Hepatocyte (in vitro differentiated cells): ENCODE results near the gene SARDH. TPM values are rescaled to one million over a fixed set of nuclear protein-coding genes. Genes with fewer than 3 reads are reported as not detected.

Source experiments
- DNase-seq: peaks from one replicate; pipeline ENCODE4 v3.0.0-alpha.2; 2016; ENCODE audit warnings: low spot score
- H2AFZ ChIP-seq: fragments of 200-600 bp; sonication (generic); 2 replicates; pipeline ENCODE4 v1.6.0; 2016; ENCODE audit warnings: antibody characterized with exemption, mild to moderate bottlenecking
- H3K27ac ChIP-seq: fragments of 200-600 bp; sonication (generic); 2 replicates; pipeline ENCODE4 v1.5.1; 2016; ENCODE audit warnings: mild to moderate bottlenecking
- H3K27me3 ChIP-seq: fragments of 200-600 bp; sonication (generic); 2 replicates; pipeline ENCODE4 v1.6.1; 2016
- H3K36me3 ChIP-seq: fragments of 200-600 bp; sonication (generic); replicated peaks from 2 replicates; pipeline ENCODE4 v1.5.1; 2016; ENCODE audit warnings: low read depth; ENCODE audit not compliant: insufficient read depth
- H3K4me1 ChIP-seq: fragments of 200-600 bp; sonication (generic); 2 replicates; pipeline ENCODE4 v1.5.1; 2016; ENCODE audit warnings: mild to moderate bottlenecking, moderate library complexity; ENCODE audit not compliant: insufficient read depth
- H3K4me2 ChIP-seq: fragments of 200-600 bp; sonication (generic); 2 replicates; pipeline ENCODE4 v1.6.0; 2016
- H3K4me3 ChIP-seq: fragments of 200-600 bp; sonication (generic); 2 replicates; pipeline ENCODE4 v1.5.1; 2016; ENCODE audit warnings: mild to moderate bottlenecking
- H3K79me2 ChIP-seq: fragments of 200-600 bp; sonication (generic); 2 replicates; pipeline ENCODE4 v1.6.0; 2017; ENCODE audit warnings: mild to moderate bottlenecking
- H3K9me2 ChIP-seq: fragments of 200-600 bp; sonication (generic); replicated peaks from 2 replicates; pipeline ENCODE4 v1.6.0; 2017; ENCODE audit warnings: mild to moderate bottlenecking; ENCODE audit not compliant: insufficient read depth
- H3K9me3 ChIP-seq: fragments of 200-600 bp; sonication (generic); 2 replicates; pipeline ENCODE4 v1.5.1; 2016; ENCODE audit warnings: low read depth, mild to moderate bottlenecking
- H4K20me1 ChIP-seq: fragments of 200-600 bp; sonication (generic); 2 replicates; pipeline ENCODE4 v1.6.0; 2016; ENCODE audit warnings: mild to moderate bottlenecking; ENCODE audit not compliant: insufficient read depth, poor library complexity, severe bottlenecking
- EZH2 ChIP-seq: fragments of 200-600 bp; sonication (generic); IDR thresholded peaks from 2 replicates; pipeline ENCODE4 v1.6.1; 2016; ENCODE audit warnings: antibody characterized with exemption, mild to moderate bottlenecking, borderline replicate concordance
- EZH2phosphoT487 ChIP-seq: fragments of 200-600 bp; sonication (generic); IDR thresholded peaks from one replicate; pipeline ENCODE4 v1.6.1; 2018; ENCODE audit warnings: antibody characterized with exemption, mild to moderate bottlenecking, low read depth, moderate library complexity; ENCODE audit not compliant: unreplicated experiment, severe bottlenecking
- WGBS: methylation state at CpG from one replicate; pipeline ENCODE4 v1.1.6; 2016; ENCODE audit warnings: low lambda C conversion rate; ENCODE audit errors: missing lambda C conversion rate; 5-methylcytosine and 5-hydroxymethylcytosine counted together
- polyA plus RNA-seq: library from polyadenylated mRNA; unstranded; fragments of >200 nt; fragmentation: Nextera tagmentation; extraction: Ambion mirVana; gene quantifications from 2 replicates; pipeline ENCODE4 v1.2.1, GENCODE V29; 2016
- total RNA-seq: library from RNA; depleted of rRNA; stranded (reverse); fragments of >200 nt; gene quantifications from 2 replicates; pipeline ENCODE4 v1.2.3, GENCODE V29; 2014
- TF ChIP-seq, protein P1 (sequence below): fragments of 200-600 bp; sonication (generic); IDR thresholded peaks from 2 replicates; pipeline ENCODE4 v1.5.1; 2016; ENCODE audit warnings: antibody characterized with exemption, mild to moderate bottlenecking; ENCODE audit not compliant: poor library complexity

SARDH gene
- total and polyA plus RNA-seq, 2 experiments from 2014 or later: 7.5 to 9.8 TPM

- Histone ChIP-seq H3K27me3 (peaks cover 41% of the 10 kb centered on the region), H3K4me1 (no peaks in the 10 kb centered on the region), H3K79me2 (no peaks in the 10 kb centered on the region), H3K9me3 (no peaks in the 10 kb centered on the region), H4K20me1 (no peaks in the 10 kb centered on the region), H3K4me2 (no peak overlapping the region), H3K9me2 (no peaks in the 10 kb centered on the region), H2AFZ (no peak overlapping the region), H3K27ac (no peak overlapping the region), H3K4me3 (no peak overlapping the region), H3K36me3 (no peaks in the 10 kb centered on the region)
- DNase-seq: no peak
- WGBS: 91% methylated on average over 11 of the region's 13 CpGs
- TF ChIP-seq EZH2phosphoT487 (no peak), EZH2 (no peak)
- TF ChIP-seq, protein P1, sequence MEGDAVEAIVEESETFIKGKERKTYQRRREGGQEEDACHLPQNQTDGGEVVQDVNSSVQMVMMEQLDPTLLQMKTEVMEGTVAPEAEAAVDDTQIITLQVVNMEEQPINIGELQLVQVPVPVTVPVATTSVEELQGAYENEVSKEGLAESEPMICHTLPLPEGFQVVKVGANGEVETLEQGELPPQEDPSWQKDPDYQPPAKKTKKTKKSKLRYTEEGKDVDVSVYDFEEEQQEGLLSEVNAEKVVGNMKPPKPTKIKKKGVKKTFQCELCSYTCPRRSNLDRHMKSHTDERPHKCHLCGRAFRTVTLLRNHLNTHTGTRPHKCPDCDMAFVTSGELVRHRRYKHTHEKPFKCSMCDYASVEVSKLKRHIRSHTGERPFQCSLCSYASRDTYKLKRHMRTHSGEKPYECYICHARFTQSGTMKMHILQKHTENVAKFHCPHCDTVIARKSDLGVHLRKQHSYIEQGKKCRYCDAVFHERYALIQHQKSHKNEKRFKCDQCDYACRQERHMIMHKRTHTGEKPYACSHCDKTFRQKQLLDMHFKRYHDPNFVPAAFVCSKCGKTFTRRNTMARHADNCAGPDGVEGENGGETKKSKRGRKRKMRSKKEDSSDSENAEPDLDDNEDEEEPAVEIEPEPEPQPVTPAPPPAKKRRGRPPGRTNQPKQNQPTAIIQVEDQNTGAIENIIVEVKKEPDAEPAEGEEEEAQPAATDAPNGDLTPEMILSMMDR: no peak
These were observed 121.3 kb downstream of the SARDH start for GRCh38 chr9:133616643-133617405.

GRCh38 chr9:133615606-133616188, 122.5 kb downstream of the SARDH start:
- no peaks in the 10 kb centered on the region for H3K9me2 ChIP-seq
- no peaks in the 10 kb centered on the region for H3K4me1 ChIP-seq
- DNase-seq: no peak
- H3K4me3 ChIP-seq: no peak overlapping the region
- TF ChIP-seq EZH2phosphoT487: no peak
- no peak overlapping the region for H3K4me2 ChIP-seq
- no peak overlapping the region for H3K27ac ChIP-seq
- no peaks in the 10 kb centered on the region for H3K36me3 ChIP-seq
- H3K9me3 ChIP-seq: no peaks in the 10 kb centered on the region
- H4K20me1 ChIP-seq: no peaks in the 10 kb centered on the region
- peaks cover 47% of the 10 kb centered on the region for H3K27me3 ChIP-seq
- no peak overlapping the region for H2AFZ ChIP-seq
- 90% methylated on average over 13 of the region's 13 CpGs for WGBS
- no peaks in the 10 kb centered on the region for H3K79me2 ChIP-seq

DNA sequence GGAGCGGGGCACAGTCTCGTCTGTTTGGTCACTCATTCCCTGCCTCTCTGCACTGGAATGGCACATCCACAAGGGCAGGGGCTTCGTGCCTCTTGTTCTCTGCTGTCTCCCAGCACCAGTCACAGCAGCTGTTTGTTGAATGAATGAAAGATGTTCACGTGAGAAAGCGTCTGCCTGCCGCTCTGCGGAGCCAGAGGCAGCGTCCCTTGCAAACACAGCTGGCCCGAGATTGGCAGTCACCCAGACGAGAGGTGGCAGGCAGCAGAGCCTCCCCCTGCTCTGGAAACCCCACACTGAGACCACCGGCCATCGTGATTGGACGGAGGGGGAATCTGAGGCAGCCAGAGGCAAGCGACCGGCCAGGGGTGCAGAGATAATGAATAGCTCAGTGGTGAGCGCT, 123.0 kb downstream of the SARDH start:
- TF ChIP-seq EZH2phosphoT487 (no peak), EZH2 (no peak)
- TF ChIP-seq, protein P1: no peak
- no peaks in the 10 kb centered on the region for H4K20me1 ChIP-seq
- 69% methylated on average over 16 of the region's 16 CpGs for WGBS
- H3K79me2 ChIP-seq: no peaks in the 10 kb centered on the region
- no peak for DNase-seq
- H3K27ac ChIP-seq: no peak overlapping the region
- H3K9me3 ChIP-seq: no peaks in the 10 kb centered on the region
- H3K9me2 ChIP-seq: no peaks in the 10 kb centered on the region
- no peak overlapping the region for H2AFZ ChIP-seq
- H3K4me1 ChIP-seq: no peaks in the 10 kb centered on the region
- no peaks in the 10 kb centered on the region for H3K36me3 ChIP-seq
- H3K4me3 ChIP-seq: no peak overlapping the region
- H3K4me2 ChIP-seq: no peak overlapping the region
- H3K27me3 ChIP-seq: peaks cover 46% of the 10 kb centered on the region

GRCh38 chr9:133614678-133615077, 123.5 kb downstream of the SARDH start:
- no peak for DNase-seq
- Histone ChIP-seq H3K79me2 (no peaks in the 10 kb centered on the region), H2AFZ (no peak overlapping the region), H3K27ac (no peak overlapping the region), H3K4me2 (no peak overlapping the region), H3K4me3 (no peak overlapping the region), H3K4me1 (no peaks in the 10 kb centered on the region), H3K9me3 (no peaks in the 10 kb centered on the region), H3K9me2 (no peaks in the 10 kb centered on the region), H4K20me1 (no peaks in the 10 kb centered on the region), H3K27me3 (peaks cover 44% of the 10 kb centered on the region), H3K36me3 (no peaks in the 10 kb centered on the region)
- 75% methylated on average over 5 of the region's 5 CpGs for WGBS
- TF ChIP-seq, protein P1: no peak
- TF ChIP-seq EZH2 (no peak), EZH2phosphoT487 (no peak)
